CD4-positive, alpha-beta T cell (primary cell): Measurements from ENCODE around the gene KRTAP10-1. TPM values are rescaled to one million over a fixed set of nuclear protein-coding genes. Genes with fewer than 3 reads are reported as not detected.

Source experiments
- ATAC-seq: fragments of 200-7000 bp; cut with Tn5 transposase; one replicate; pipeline ENCODE4 v1.10.0; 2022; ENCODE audit warnings: mild to moderate bottlenecking; ENCODE audit not compliant: poor library complexity
- CTCF ChIA-PET: fragments of 350-600 bp; sonication (Branson Sonifier 250); formaldehyde crosslinking; loops from one replicate; lab custom pipeline; 2021; ENCODE audit warnings: antibody characterized with exemption, inconsistent platforms; lab: Charles Lee
- POLR2A ChIA-PET: fragments of 350-600 bp; sonication (Branson Sonifier 250); formaldehyde crosslinking; loops from one replicate; lab custom pipeline; 2021; ENCODE audit warnings: antibody characterized with exemption, inconsistent platforms; lab: Charles Lee
- DNase-seq, 14 experiments: peaks; one replicate each; pipeline ENCODE4 v3.0.0-alpha.2; 2013 to 2020; ENCODE audit warnings: mixed read lengths in 2 of 14
- H3K27ac ChIP-seq, 2 donors: one replicate each; pipeline versions ENCODE4 v1.5.1 to v1.7.0; 2013; ENCODE audit warnings: low read length in 2 of 2, low read depth in 1 of 2, mild to moderate bottlenecking in 1 of 2
- H3K27me3 ChIP-seq, 2 experiments: 1 replicate in 1 of 2; 2 replicates in 1 of 2; pipeline versions ENCODE4 v1.6.1 to v1.7.0; 2013; ENCODE audit warnings: low read length in 2 of 2, control low read depth in 1 of 2, mild to moderate bottlenecking in 1 of 2, moderate library complexity in 1 of 2; ENCODE audit not compliant: insufficient read depth in 2 of 2, control insufficient read depth in 1 of 2
- H3K36me3 ChIP-seq: one replicate; pipeline ENCODE4 v1.6.1; 2013; ENCODE audit warnings: low read length, control low read depth; ENCODE audit not compliant: insufficient read depth
- H3K4me1 ChIP-seq: one replicate; pipeline ENCODE4 v1.6.1; 2013; ENCODE audit warnings: low read length, control low read depth; ENCODE audit not compliant: insufficient read depth
- H3K4me3 ChIP-seq: one replicate; pipeline ENCODE4 v1.5.1; 2013; ENCODE audit warnings: mild to moderate bottlenecking, low read length, moderate library complexity
- H3K9me3 ChIP-seq, 2 experiments: 1 replicate in 1 of 2; 2 replicates in 1 of 2; pipeline versions ENCODE4 v1.6.1 to v1.7.0; 2013; ENCODE audit warnings: low read length in 2 of 2, mild to moderate bottlenecking in 2 of 2, control low read depth in 1 of 2, moderate library complexity in 1 of 2; ENCODE audit not compliant: control insufficient read depth in 1 of 2, insufficient read depth in 1 of 2
- H3K27ac Mint-ChIP-seq: one replicate; pipeline ENCODE4 v1.8.0; 2020; ENCODE audit warnings: mixed read lengths
- H3K27me3 Mint-ChIP-seq: one replicate; pipeline ENCODE4 v1.8.0; 2021; ENCODE audit warnings: mixed read lengths
- H3K36me3 Mint-ChIP-seq: one replicate; pipeline ENCODE4 v1.8.0; 2021; ENCODE audit warnings: low read depth, mixed read lengths
- H3K4me1 Mint-ChIP-seq: one replicate; pipeline ENCODE4 v1.8.0; 2021; ENCODE audit warnings: low read depth, mixed read lengths
- H3K4me3 Mint-ChIP-seq: one replicate; pipeline ENCODE4 v1.8.0; 2020; ENCODE audit warnings: mild to moderate bottlenecking, mixed read lengths
- H3K9me3 Mint-ChIP-seq: one replicate; pipeline ENCODE4 v1.8.0; 2020; ENCODE audit warnings: mixed read lengths
- intact Hi-C, 2 experiments: fragments of 100-400 bp; cut with DNase I in 1 of 2; cut with micrococcal nuclease in 1 of 2; formaldehyde crosslinking; loops; one replicate each; pipeline versions ENCODE4 v1.15.1 to v1.9.0; 2023 to 2025; cut with DNase I, micrococcal nuclease
- total RNA-seq, 174 experiments: library from RNA in 2 of 174; stranded (reverse) in 2 of 174; gene quantifications; one replicate each; pipeline ENCODE4 v1.2.3 and lab custom pipeline; 2021 to 2026
- TF ChIP-seq, protein P1 (sequence below): fragments of 200-600 bp; IDR thresholded peaks from one replicate; pipeline ENCODE4 v1.8.0; 2022; ENCODE audit warnings: antibody characterized with exemption, mild to moderate bottlenecking

The KRTAP10-1 gene
- total RNA-seq, 2 experiments from 2014 or later = not detected

GRCh38 chr21:44519346-44520325, 20.4 kb downstream of the KRTAP10-1 start:
- H3K4me1 ChIP-seq = no peaks in the 10 kb centered on the region
- Mint-ChIP-seq H3K27me3 (no peaks in the 10 kb centered on the region), H3K4me1 (no peaks in the 10 kb centered on the region), H3K4me3 (no peak overlapping the region), H3K36me3 (no peaks in the 10 kb centered on the region), H3K9me3 (no peaks in the 10 kb centered on the region), H3K27ac (no peak overlapping the region)
- no peak overlapping the region for H3K4me3 ChIP-seq
- H3K36me3 ChIP-seq = no peaks in the 10 kb centered on the region
- DNase-seq (no peak), ATAC-seq (no peak)
- H3K9me3 ChIP-seq = peaks cover 0 to 10% of the 10 kb centered on the region in 2 experiments
- intact Hi-C loops = no loop called here
- CTCF ChIA-PET = no interaction called here
- H3K27ac ChIP-seq = no peak overlapping the region
- POLR2A ChIA-PET = no interaction called here
- H3K27me3 ChIP-seq = no peaks in the 10 kb centered on the region
- TF ChIP-seq, protein P1, sequence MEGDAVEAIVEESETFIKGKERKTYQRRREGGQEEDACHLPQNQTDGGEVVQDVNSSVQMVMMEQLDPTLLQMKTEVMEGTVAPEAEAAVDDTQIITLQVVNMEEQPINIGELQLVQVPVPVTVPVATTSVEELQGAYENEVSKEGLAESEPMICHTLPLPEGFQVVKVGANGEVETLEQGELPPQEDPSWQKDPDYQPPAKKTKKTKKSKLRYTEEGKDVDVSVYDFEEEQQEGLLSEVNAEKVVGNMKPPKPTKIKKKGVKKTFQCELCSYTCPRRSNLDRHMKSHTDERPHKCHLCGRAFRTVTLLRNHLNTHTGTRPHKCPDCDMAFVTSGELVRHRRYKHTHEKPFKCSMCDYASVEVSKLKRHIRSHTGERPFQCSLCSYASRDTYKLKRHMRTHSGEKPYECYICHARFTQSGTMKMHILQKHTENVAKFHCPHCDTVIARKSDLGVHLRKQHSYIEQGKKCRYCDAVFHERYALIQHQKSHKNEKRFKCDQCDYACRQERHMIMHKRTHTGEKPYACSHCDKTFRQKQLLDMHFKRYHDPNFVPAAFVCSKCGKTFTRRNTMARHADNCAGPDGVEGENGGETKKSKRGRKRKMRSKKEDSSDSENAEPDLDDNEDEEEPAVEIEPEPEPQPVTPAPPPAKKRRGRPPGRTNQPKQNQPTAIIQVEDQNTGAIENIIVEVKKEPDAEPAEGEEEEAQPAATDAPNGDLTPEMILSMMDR = no peak

DNA sequence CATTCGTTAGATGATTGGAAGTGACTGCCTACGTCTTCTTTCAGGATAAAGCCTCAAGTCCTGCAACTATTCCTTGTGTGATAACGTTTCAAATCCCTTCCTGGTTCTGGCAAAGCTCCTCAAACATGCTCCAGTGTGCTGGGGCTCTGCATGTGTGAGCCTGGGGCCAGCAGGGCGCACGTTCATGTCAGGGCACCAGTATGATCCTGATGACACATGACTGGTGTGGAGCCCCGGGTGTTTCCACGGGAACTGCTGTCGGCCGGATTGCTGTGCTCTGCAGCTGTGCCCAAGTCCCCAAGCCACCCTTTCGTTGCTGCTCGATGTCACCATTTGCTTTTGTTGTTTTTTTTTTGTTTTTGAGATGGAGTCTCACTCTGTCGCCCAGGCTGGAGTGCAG, 21.3 kb downstream of the KRTAP10-1 start:
- Mint-ChIP-seq H3K9me3 (no peaks in the 10 kb centered on the region), H3K4me1 (no peaks in the 10 kb centered on the region), H3K27ac (no peak overlapping the region), H3K4me3 (no peak overlapping the region), H3K36me3 (no peaks in the 10 kb centered on the region), H3K27me3 (no peaks in the 10 kb centered on the region)
- no peaks in the 10 kb centered on the region for H3K4me1 ChIP-seq
- peaks cover 0 to 10% of the 10 kb centered on the region in 2 experiments for H3K9me3 ChIP-seq
- ATAC-seq (no peak), DNase-seq (no peak)
- intact Hi-C loops = no loop called here
- H3K27me3 ChIP-seq = no peaks in the 10 kb centered on the region
- ChIA-PET POLR2A (no interaction called here), CTCF (no interaction called here)
- H3K4me3 ChIP-seq = no peak overlapping the region
- TF ChIP-seq, protein P1 = no peak
- H3K36me3 ChIP-seq = no peaks in the 10 kb centered on the region
- no peak overlapping the region for H3K27ac ChIP-seq

DNA sequence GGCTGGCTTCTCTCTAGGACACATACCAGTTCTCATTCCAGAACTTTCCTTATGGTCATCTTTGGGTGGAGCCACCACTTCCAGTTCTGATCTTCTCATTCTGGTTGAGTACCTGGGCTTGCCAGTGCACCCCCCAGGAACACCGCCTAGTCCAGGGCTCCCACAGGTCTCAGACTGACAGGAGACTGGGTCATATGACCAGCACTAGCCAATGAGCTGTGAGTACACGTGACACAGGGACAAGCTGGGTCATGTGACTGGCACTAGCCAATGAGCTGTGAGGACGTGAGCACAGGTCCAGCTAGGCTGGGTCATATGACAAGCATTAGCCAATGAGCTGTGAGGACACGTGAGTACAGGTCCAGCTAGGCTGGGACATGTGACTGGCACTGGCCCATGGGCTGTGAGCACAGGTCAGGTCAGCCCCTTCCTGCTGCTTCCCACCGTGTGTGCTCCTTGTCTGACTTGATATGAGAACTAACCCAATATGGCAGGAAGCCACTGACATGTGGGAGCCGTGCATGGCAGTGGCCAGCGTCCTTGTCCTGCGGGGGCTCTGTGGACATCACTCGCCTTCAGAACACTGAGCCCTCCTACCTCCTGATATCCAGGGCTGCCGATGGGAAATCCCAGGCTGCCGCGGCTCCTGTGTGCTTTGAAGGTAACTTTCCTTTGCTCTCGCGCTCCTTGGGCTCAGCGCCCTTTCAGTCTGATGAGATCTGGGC, 22.7 kb downstream of the KRTAP10-1 start:
- Histone ChIP-seq H3K27ac (no peak overlapping the region), H3K27me3 (no peaks in the 10 kb centered on the region), H3K9me3 (peaks cover 0 to 6% of the 10 kb centered on the region in 2 experiments), H3K4me1 (no peaks in the 10 kb centered on the region), H3K36me3 (no peaks in the 10 kb centered on the region), H3K4me3 (no peak overlapping the region)
- POLR2A ChIA-PET = no interaction called here
- H3K9me3 Mint-ChIP-seq = no peaks in the 10 kb centered on the region
- CTCF ChIA-PET = no interaction called here
- no peaks in the 10 kb centered on the region for H3K4me1 Mint-ChIP-seq
- H3K27ac Mint-ChIP-seq = no peak overlapping the region
- no peaks in the 10 kb centered on the region for H3K27me3 Mint-ChIP-seq
- DNase-seq = no peak
- no peak overlapping the region for H3K4me3 Mint-ChIP-seq
- TF ChIP-seq, protein P1 = no peak
- no peak for ATAC-seq
- intact Hi-C loops = no loop called here
- no peaks in the 10 kb centered on the region for H3K36me3 Mint-ChIP-seq
